K562 (cell line): ENCODE measurements around the gene DHX29. TPM values are rescaled to one million over a fixed set of nuclear protein-coding genes. Genes with fewer than 3 reads are reported as not detected.

Experiments used
- ATAC-seq: fragments of 200-7000 bp; cut with Tn5 transposase; 3 replicates; pipeline ENCODE4 v1.9.1; 2020; ENCODE audit warnings: moderate library complexity
- BruUV-seq: library from RNA; stranded (reverse); fragments of 400-500 nt; replicated peaks from 2 replicates; lab custom pipeline; 2021; lab: Mats Ljungman, UMichigan
- CTCF ChIA-PET: fragments of 300-600 bp; formaldehyde crosslinking; extraction: SDS; loops from one replicate; lab custom pipeline; 2021; ENCODE audit warnings: low intra/inter-chr PET ratio; lab: Yijun Ruan, JAX
- POLR2A ChIA-PET: fragments of 300-600, 350-650 bp; sonication (Branson Sonifier 250); formaldehyde crosslinking; extraction: SDS; loops from one replicate; lab custom pipeline; 2021; ENCODE audit warnings: antibody characterized with exemption, inconsistent platforms; lab: Yijun Ruan, JAX
- DNase-seq, 4 experiments: peaks; one replicate each; pipeline versions ENCODE4 v3.0.0 to v3.0.0-alpha.2; 2011 to 2018; ENCODE audit warnings: low spot score in 3 of 4, mixed read lengths in 3 of 4; ENCODE audit errors: extremely low read depth in 1 of 4
- FAIRE-seq: peaks from 2 replicates; lab custom pipeline; 2011; peaks lifted over from hg19 to GRCh38; lab: Jason Lieb, UNC
- H2AFZ ChIP-seq: 2 replicates; pipeline ENCODE4 v1.6.0; 2011; ENCODE audit warnings: low read depth, low read length, control low read depth, inconsistent platforms
- H3K27ac ChIP-seq: fragments of 200-600 bp; 3 replicates; pipeline ENCODE4 v1.8.0; 2011; ENCODE audit warnings: low read depth, mild to moderate bottlenecking, control low read depth, inconsistent platforms, low read length, moderate library complexity, mixed read lengths; ENCODE audit errors: extremely low read depth
- H3K27me3 ChIP-seq, 2 experiments: fragments of 300-600 bp in 1 of 2; 2 replicates in 1 of 2; 3 replicates in 1 of 2; pipeline versions ENCODE4 v1.6.0 to v1.8.0; 2011; ENCODE audit warnings: inconsistent platforms in 2 of 2, low read length in 2 of 2, mild to moderate bottlenecking in 1 of 2, mixed read lengths in 1 of 2, moderate library complexity in 1 of 2; ENCODE audit not compliant: control insufficient read depth in 2 of 2, insufficient read depth in 2 of 2
- H3K36me3 ChIP-seq: fragments of 300-600 bp; 3 replicates; pipeline ENCODE4 v1.8.0; 2011; ENCODE audit warnings: mild to moderate bottlenecking, low read length, inconsistent platforms; ENCODE audit not compliant: control insufficient read depth, insufficient read depth
- H3K4me1 ChIP-seq, 2 experiments: fragments of 200-600 bp in 1 of 2; replicated peaks in 1 of 2; 2 replicates in 1 of 2; 3 replicates in 1 of 2; pipeline versions ENCODE4 v1.5.1 to v1.8.0; 2011; ENCODE audit warnings: inconsistent platforms in 2 of 2, low read length in 2 of 2, mild to moderate bottlenecking in 1 of 2, mixed read lengths in 1 of 2, moderate library complexity in 1 of 2; ENCODE audit not compliant: control insufficient read depth in 2 of 2, insufficient read depth in 2 of 2
- H3K4me2 ChIP-seq: 2 replicates; pipeline ENCODE4 v1.6.1; 2011; ENCODE audit warnings: low read length, control low read depth, inconsistent platforms, mixed read lengths; ENCODE audit not compliant: insufficient read depth
- H3K4me3 ChIP-seq: fragments of 200-600 bp; sonication (generic), shearing (Covaris generic); 2 replicates; pipeline ENCODE4 v1.5.1; 2016; ENCODE audit warnings: control low read depth, inconsistent platforms
- H3K79me2 ChIP-seq: fragments of 200-600 bp; 3 replicates; pipeline ENCODE4 v1.8.0; 2011; ENCODE audit warnings: low read length, inconsistent platforms; ENCODE audit not compliant: control insufficient read depth, insufficient read depth
- H3K9ac ChIP-seq, 2 experiments: 2 replicates each; pipeline versions ENCODE4 v1.6.0 to v1.6.1; 2011; ENCODE audit warnings: low read depth in 2 of 2, low read length in 2 of 2, control low read depth in 1 of 2, inconsistent platforms in 1 of 2, mild to moderate bottlenecking in 1 of 2, mixed read lengths in 1 of 2; ENCODE audit not compliant: insufficient read depth in 1 of 2
- H3K9me1 ChIP-seq: one replicate; pipeline ENCODE4 v1.6.0; 2011; ENCODE audit warnings: inconsistent platforms, mild to moderate bottlenecking, low read length, moderate library complexity; ENCODE audit not compliant: control insufficient read depth, insufficient read depth
- H3K9me3 ChIP-seq: replicated peaks from 2 replicates; pipeline ENCODE4 v1.5.1; 2011; ENCODE audit warnings: low read depth, low read length, inconsistent platforms; ENCODE audit not compliant: control insufficient read depth, insufficient read depth
- H4K20me1 ChIP-seq: replicated peaks from 2 replicates; pipeline ENCODE4 v1.6.1; 2011; ENCODE audit warnings: low read length, inconsistent platforms, mixed read lengths; ENCODE audit not compliant: control insufficient read depth, insufficient read depth
- BMI1 ChIP-seq: fragments of 150-350 bp; IDR thresholded peaks from 2 replicates; pipeline ENCODE4 v1.6.1; 2014; ENCODE audit warnings: low read length
- CBFB ChIP-seq: sonication (generic); formaldehyde crosslinking; IDR thresholded peaks from 2 replicates; pipeline ENCODE4 v1.4.0; 2020; ENCODE audit warnings: mild to moderate bottlenecking, missing genetic modification reagents
- E2F3 ChIP-seq: fragments of 250-450 bp; sonication (Bioruptor Pico); IDR thresholded peaks from 2 replicates; pipeline ENCODE4 v1.4.0; 2020; ENCODE audit warnings: mild to moderate bottlenecking
- ESRRA ChIP-seq: fragments of 450-650 bp; IDR thresholded peaks from 2 replicates; pipeline ENCODE4 v1.6.1; 2014; ENCODE audit warnings: low read depth, mild to moderate bottlenecking, moderate library complexity, borderline replicate concordance
- ESRRB ChIP-seq: fragments of 250-450 bp; sonication (Bioruptor Pico); IDR thresholded peaks from 2 replicates; pipeline ENCODE4 v1.5.0; 2020; ENCODE audit warnings: mild to moderate bottlenecking, moderate library complexity, borderline replicate concordance
- ETV5 ChIP-seq: sonication (generic); formaldehyde crosslinking; IDR thresholded peaks from 2 replicates; pipeline ENCODE4 v1.4.0; 2020; ENCODE audit warnings: low read depth, mild to moderate bottlenecking, missing genetic modification reagents
- ETV6 ChIP-seq, 3 experiments: fragments of 150-350 bp in 1 of 3; sonication (generic) in 1 of 3; formaldehyde crosslinking in 1 of 3; IDR thresholded peaks; 2 replicates each; pipeline versions ENCODE4 v1.6.1 to v1.8.0; 2014 to 2022; ENCODE audit warnings: borderline replicate concordance in 2 of 3, low read depth in 2 of 3, antibody characterized with exemption in 1 of 3, low read length in 1 of 3, mild to moderate bottlenecking in 1 of 3, missing genetic modification reagents in 1 of 3
- EZH2 ChIP-seq: IDR thresholded peaks from 2 replicates; pipeline ENCODE4 v1.6.1; 2012; ENCODE audit warnings: low read depth, mild to moderate bottlenecking, inconsistent platforms, low read length, borderline replicate concordance
- GTF2F1 ChIP-seq: IDR thresholded peaks from 2 replicates; pipeline ENCODE4 v1.6.1; 2011; ENCODE audit warnings: low read depth, low read length, improper control_type of control experiment
- HDAC1 ChIP-seq, 2 experiments: fragments of 450-650 bp; IDR thresholded peaks; 2 replicates each; pipeline ENCODE4 v1.6.1; 2016 to 2017; ENCODE audit warnings: inconsistent platforms in 1 of 2, mild to moderate bottlenecking in 1 of 2, moderate library complexity in 1 of 2
- NR1H2 ChIP-seq: sonication (generic); formaldehyde crosslinking; IDR thresholded peaks from 2 replicates; pipeline ENCODE4 v1.4.0; 2020; ENCODE audit warnings: mild to moderate bottlenecking, missing genetic modification reagents
- RBM14 ChIP-seq: fragments of 200-400 bp; formaldehyde crosslinking; IDR thresholded peaks from 2 replicates; pipeline ENCODE4 v1.6.1; 2018; ENCODE audit warnings: low read depth, mild to moderate bottlenecking, low read length, moderate library complexity, borderline replicate concordance; ENCODE audit not compliant: insufficient read depth
- ZFP36 ChIP-seq: fragments of 150-350 bp; IDR thresholded peaks from 2 replicates; pipeline ENCODE4 v1.6.1; 2018; ENCODE audit warnings: low read length, low read depth; ENCODE audit not compliant: partially characterized antibody
- ZNF121 ChIP-seq: sonication (generic); formaldehyde crosslinking; conservative IDR thresholded peaks from 2 replicates; pipeline ENCODE4 v1.8.0; 2022; ENCODE audit warnings: missing genetic modification reagents
- ZNF311 ChIP-seq: fragments of 250-450 bp; sonication (Bioruptor Pico); IDR thresholded peaks from 2 replicates; pipeline ENCODE4 v1.4.0; 2020; ENCODE audit warnings: mild to moderate bottlenecking, moderate library complexity
- ZNF384 ChIP-seq: IDR thresholded peaks from 2 replicates; pipeline ENCODE4 v1.6.1; 2012; ENCODE audit warnings: low read depth, low read length, improper control_type of control experiment
- WGBS: fragments of 100-300 bp; shearing (Covaris generic); methylation state at CpG from one replicate; pipeline ENCODE4 v1.1.6; 2016; ENCODE audit warnings: low coverage, mixed read lengths; ENCODE audit not compliant: insufficient coverage; ENCODE audit errors: missing lambda C conversion rate; 5-methylcytosine and 5-hydroxymethylcytosine counted together
- in situ Hi-C: fragments of 300-500 bp; cut with MboI; formaldehyde crosslinking; loops from 4 replicates; pipeline ENCODE4 v1.15.0; 2018; ENCODE audit warnings: inconsistent platforms, mixed read lengths
- intact Hi-C: fragments of 100-400 bp; cut with micrococcal nuclease; formaldehyde crosslinking; loops from 2 replicates; pipeline ENCODE4 v1.14.2; 2022
- polyA plus RNA-seq, 8 experiments: library from polyadenylated mRNA; depleted of rRNA in 4 of 8; stranded (reverse) in 5 of 8; unstranded in 3 of 8; fragments of >200 nt; fragmentation: Nextera tagmentation in 2 of 8; fragmentation: Illumina TruSeq in 1 of 8; extraction: Ambion mirVana in 2 of 8; extraction: Trizol in 1 of 8; gene quantifications; 2 replicates each; pipeline versions ENCODE4 v1.2.1 to v1.2.3, GENCODE V29; 2011 to 2014; ENCODE audit warnings: inconsistent platforms in 1 of 8, missing spikeins in 1 of 8
- total RNA-seq, 7 experiments: library from RNA; depleted of rRNA in 6 of 7; stranded (reverse); fragments of >200 nt in 6 of 7; fragmentation: Illumina TruSeq in 2 of 7; extraction: Trizol in 2 of 7; gene quantifications; 2 replicates each; pipeline versions ENCODE4 v1.2.1 to v1.2.3, GENCODE V29; 2011 to 2021; ENCODE audit warnings: low replicate concordance in 1 of 7
- TF ChIP-seq, protein P1 (sequence below), 3 experiments: IDR thresholded peaks in 2 of 3; conservative IDR thresholded peaks in 1 of 3; 2 replicates each; pipeline ENCODE4 v1.5.1; 2011 to 2012; ENCODE audit warnings: low read length in 3 of 3, mild to moderate bottlenecking in 3 of 3, control low read depth in 2 of 3, improper control_type of control experiment in 1 of 3, inconsistent platforms in 1 of 3, low read depth in 1 of 3, mixed read lengths in 1 of 3, moderate library complexity in 1 of 3; ENCODE audit not compliant: insufficient read depth in 2 of 3

DHX29 gene
- total and polyA plus RNA-seq, 9 of the 15 experiments (the other 6 are each of a cell fraction or from before 2014, with no cell fraction given) = 7.5 to 42.1 (median 25.0) TPM

GRCh38 chr5:55290991-55291390 is 16.5 kb downstream of the DHX29 start:
- CTCF ChIA-PET = no interaction called here
- Histone ChIP-seq H3K4me2 (no peak overlapping the region), H3K4me1 (no peaks in the 10 kb centered on the region), H3K4me3 (no peak overlapping the region), H3K36me3 (peaks cover 81% of the 10 kb centered on the region), H2AFZ (no peak overlapping the region), H3K79me2 (no peaks in the 10 kb centered on the region), H3K27ac (no peak overlapping the region), H3K27me3 (no peaks in the 10 kb centered on the region), H3K9me1 (no peaks in the 10 kb centered on the region), H3K9ac (no peak overlapping the region), H4K20me1 (no peaks in the 10 kb centered on the region)
- intact Hi-C loops = no loop called here
- no TSS peak for BruUV-seq
- WGBS = 78% methylated on average over 2 of the region's 2 CpGs
- POLR2A ChIA-PET = interaction anchor here (1.3 to 1.8 kb wide), 2 partner anchors 16 to 60 kb away, joined by 3 to 5 read pairs; partner anchors contain the start of genes DHX29 and MTREX
- DNase-seq (no peak), FAIRE-seq (no peak)
- in situ Hi-C loops = no loop called here
- TF ChIP-seq ESRRA (no peak), ETV5 (CRISPR knock-in tag) (no peak), E2F3 (CRISPR knock-in tag) (no peak), GTF2F1 (no peak), ZFP36 (no peak), BMI1 (no peak), NR1H2 (CRISPR knock-in tag) (no peak), ZNF311 (CRISPR knock-in tag) (no peak), ESRRB (CRISPR knock-in tag) (no peak), RBM14 (no peak), EZH2 (no peak), HDAC1 (IDR thresholded peaks at IDR 0.05) (no peak), ZNF121 (CRISPR knock-in tag) (no peak), CBFB (CRISPR knock-in tag) (no peak), ZNF384 (no peak), ETV6 (IDR thresholded peaks at IDR 0.05; ENCODE audit: borderline replicate concordance in 1 of 2, low read depth in 2 of 2, low read length in 1 of 2) (no peak), ETV6 (CRISPR knock-in tag; IDR thresholded peaks at IDR 0.05; ENCODE audit: borderline replicate concordance) (no peak)
- TF ChIP-seq, protein P1, sequence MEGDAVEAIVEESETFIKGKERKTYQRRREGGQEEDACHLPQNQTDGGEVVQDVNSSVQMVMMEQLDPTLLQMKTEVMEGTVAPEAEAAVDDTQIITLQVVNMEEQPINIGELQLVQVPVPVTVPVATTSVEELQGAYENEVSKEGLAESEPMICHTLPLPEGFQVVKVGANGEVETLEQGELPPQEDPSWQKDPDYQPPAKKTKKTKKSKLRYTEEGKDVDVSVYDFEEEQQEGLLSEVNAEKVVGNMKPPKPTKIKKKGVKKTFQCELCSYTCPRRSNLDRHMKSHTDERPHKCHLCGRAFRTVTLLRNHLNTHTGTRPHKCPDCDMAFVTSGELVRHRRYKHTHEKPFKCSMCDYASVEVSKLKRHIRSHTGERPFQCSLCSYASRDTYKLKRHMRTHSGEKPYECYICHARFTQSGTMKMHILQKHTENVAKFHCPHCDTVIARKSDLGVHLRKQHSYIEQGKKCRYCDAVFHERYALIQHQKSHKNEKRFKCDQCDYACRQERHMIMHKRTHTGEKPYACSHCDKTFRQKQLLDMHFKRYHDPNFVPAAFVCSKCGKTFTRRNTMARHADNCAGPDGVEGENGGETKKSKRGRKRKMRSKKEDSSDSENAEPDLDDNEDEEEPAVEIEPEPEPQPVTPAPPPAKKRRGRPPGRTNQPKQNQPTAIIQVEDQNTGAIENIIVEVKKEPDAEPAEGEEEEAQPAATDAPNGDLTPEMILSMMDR (IDR thresholded peaks at IDR 0.05 in 2 of 3, conservative IDR thresholded peaks at IDR 0.05 in 1 of 3; ENCODE audit: insufficient read depth in 2 of 3, low read depth in 1 of 3, low read length in 3 of 3) = no peak
- TF ChIP-seq, all 486 proteins: peak for 0
- ATAC-seq = no peak
- no peaks in the 10 kb centered on the region for H3K9me3 ChIP-seq
